Measurements from ENCODE around the gene NDUFAF7. TPM values are rescaled to one million over a fixed set of nuclear protein-coding genes. Genes with fewer than 3 reads are reported as not detected.

The NDUFAF7 gene
- total and polyA plus RNA-seq, 9 of the 15 experiments (the other 6 are each of a cell fraction or from before 2014, with no cell fraction given) = 14.9 to 41.6 (median 23.9) TPM

GRCh38 chr2:37284381-37284780 lies 52.9 kb downstream of the NDUFAF7 start:
- ChIA-PET POLR2A (interaction anchor here (0.7 kb wide), 1 partner anchor 1469 kb away, joined by 3 read pairs; no protein-coding TSS in a partner anchor), CTCF (ENCODE audit: low intra/inter-chr PET ratio) (no interaction called here)
- Histone ChIP-seq H3K27me3 (ENCODE audit: control insufficient read depth in 2 of 2, insufficient read depth in 2 of 2, low read length in 2 of 2) (no peaks in the 10 kb centered on the region), H3K4me2 (ENCODE audit: insufficient read depth, low read length) (no peak overlapping the region), H3K9me3 (replicated peaks; ENCODE audit: control insufficient read depth, insufficient read depth, low read depth, low read length) (no peaks in the 10 kb centered on the region), H3K27ac (ENCODE audit: extremely low read depth, low read depth, low read length) (no peak overlapping the region), H3K36me3 (ENCODE audit: control insufficient read depth, insufficient read depth, low read length) (peaks cover 54% of the 10 kb centered on the region), H3K9me1 (ENCODE audit: control insufficient read depth, insufficient read depth, low read length) (no peaks in the 10 kb centered on the region), H2AFZ (ENCODE audit: low read depth, low read length) (no peak overlapping the region), H4K20me1 (replicated peaks; ENCODE audit: control insufficient read depth, insufficient read depth, low read length) (no peaks in the 10 kb centered on the region), H3K4me3 (no peak overlapping the region), H3K9ac (ENCODE audit: insufficient read depth in 1 of 2, low read depth in 2 of 2, low read length in 2 of 2) (no peak overlapping the region), H3K79me2 (ENCODE audit: control insufficient read depth, insufficient read depth, low read length) (no peaks in the 10 kb centered on the region), H3K4me1 (replicated peaks in 1 of 2; ENCODE audit: control insufficient read depth in 2 of 2, insufficient read depth in 2 of 2, low read length in 2 of 2) (no peaks in the 10 kb centered on the region)
- DNase-seq (ENCODE audit: extremely low read depth in 1 of 4, low spot score in 3 of 4) (no peak), ATAC-seq (no peak), FAIRE-seq (no peak)
- BruUV-seq (replicated peaks) = no TSS peak
- intact Hi-C loops (cut with micrococcal nuclease) (loop anchor here (5.0 kb wide), 1 partner anchor 117 kb away; no protein-coding TSS in a partner anchor), in situ Hi-C loops (cut with MboI) (no loop called here)
- TF ChIP-seq HLTF (IDR thresholded peaks at IDR 0.05) (no peak), SREBF2 (CRISPR knock-in tag; IDR thresholded peaks at IDR 0.05) (no peak), BMI1 (IDR thresholded peaks at IDR 0.05; ENCODE audit: low read length) (no peak), SMAD4 (CRISPR knock-in tag; conservative IDR thresholded peaks at IDR 0.05) (no peak), NR3C1 (CRISPR knock-in tag; IDR thresholded peaks at IDR 0.05) (no peak), TEAD4 (IDR thresholded peaks at IDR 0.05; ENCODE audit: low read length) (no peak), TEAD4 (CRISPR knock-in tag; IDR thresholded peaks at IDR 0.05; ENCODE audit: borderline replicate concordance) (no peak), ZNF644 (tag; IDR thresholded peaks at IDR 0.05; ENCODE audit: low read depth) (no peak), GATAD2B (IDR thresholded peaks at IDR 0.05; ENCODE audit: borderline replicate concordance) (no peak), POLR2G (IDR thresholded peaks at IDR 0.05; ENCODE audit: low read depth, low read length) (no peak), RBBP5 (IDR thresholded peaks at IDR 0.05; ENCODE audit: borderline replicate concordance, insufficient read depth, low read length, poor library complexity, severe bottlenecking) (no peak), ZNF311 (CRISPR knock-in tag; IDR thresholded peaks at IDR 0.05) (no peak), CBX1 (IDR thresholded peaks at IDR 0.05; ENCODE audit: low read depth) (no peak), U2AF2 (optimal IDR thresholded peaks at IDR 0.05; ENCODE audit: low read depth, low read length) (no peak)
- TF ChIP-seq, protein P1, sequence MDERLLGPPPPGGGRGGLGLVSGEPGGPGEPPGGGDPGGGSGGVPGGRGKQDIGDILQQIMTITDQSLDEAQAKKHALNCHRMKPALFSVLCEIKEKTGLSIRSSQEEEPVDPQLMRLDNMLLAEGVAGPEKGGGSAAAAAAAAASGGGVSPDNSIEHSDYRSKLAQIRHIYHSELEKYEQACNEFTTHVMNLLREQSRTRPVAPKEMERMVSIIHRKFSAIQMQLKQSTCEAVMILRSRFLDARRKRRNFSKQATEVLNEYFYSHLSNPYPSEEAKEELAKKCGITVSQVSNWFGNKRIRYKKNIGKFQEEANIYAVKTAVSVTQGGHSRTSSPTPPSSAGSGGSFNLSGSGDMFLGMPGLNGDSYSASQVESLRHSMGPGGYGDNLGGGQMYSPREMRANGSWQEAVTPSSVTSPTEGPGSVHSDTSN (CRISPR knock-in tag; IDR thresholded peaks at IDR 0.05; ENCODE audit: low read depth) = no peak
- TF ChIP-seq, protein P1 (tag; conservative IDR thresholded peaks at IDR 0.05; ENCODE audit: low read depth) = no peak
- TF ChIP-seq, protein P2, sequence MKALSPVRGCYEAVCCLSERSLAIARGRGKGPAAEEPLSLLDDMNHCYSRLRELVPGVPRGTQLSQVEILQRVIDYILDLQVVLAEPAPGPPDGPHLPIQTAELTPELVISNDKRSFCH (CRISPR knock-in tag; IDR thresholded peaks at IDR 0.05) = no peak
- TF ChIP-seq, protein P2 (tag; IDR thresholded peaks at IDR 0.05) = no peak

All from K562 (cell line).